ENCODE data around the gene SCAMP1. TPM values are rescaled to one million over a fixed set of nuclear protein-coding genes. Genes with fewer than 3 reads are reported as not detected.

The SCAMP1 gene
- total RNA-seq, 1 experiment from 2014 or later = 36.0 TPM

DNA sequence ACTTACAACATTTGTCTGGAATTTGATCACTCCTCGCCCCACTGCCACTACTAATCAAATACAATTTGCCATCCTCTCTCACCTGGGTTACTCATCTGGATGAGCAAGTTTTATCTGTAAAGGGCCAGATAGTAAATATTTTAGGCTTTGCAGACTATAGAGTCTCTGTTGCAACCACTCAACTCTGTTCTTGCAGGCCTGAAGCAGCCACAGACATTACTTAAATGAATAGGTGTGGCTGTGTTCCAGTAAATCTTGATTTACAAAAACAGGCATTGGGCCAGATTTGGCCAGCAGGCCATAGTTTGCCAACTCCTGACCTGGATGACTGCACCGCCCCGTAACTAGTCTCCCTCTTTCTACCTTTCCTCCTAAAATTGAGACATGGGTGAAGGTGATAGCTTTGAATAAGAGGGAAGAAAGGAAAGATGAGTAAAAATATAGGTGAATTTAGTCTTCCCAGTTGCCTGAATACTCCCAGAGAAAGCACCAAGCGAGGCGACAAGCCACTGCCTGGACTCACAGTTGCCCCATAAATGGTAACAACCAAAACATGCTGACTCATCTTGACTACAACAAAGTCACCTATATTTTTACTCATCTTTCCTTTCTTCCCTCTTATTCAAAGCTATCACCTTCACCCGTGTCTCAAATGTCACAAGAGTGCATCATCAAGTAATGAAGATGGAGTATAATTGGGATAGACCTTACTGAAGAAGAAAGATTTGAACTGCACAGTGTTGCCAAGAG is 32.5 kb upstream of the SCAMP1 start:
- H3K36me3 Mint-ChIP-seq (ENCODE audit: insufficient read depth in 1 of 3, low read depth in 3 of 3) = no peaks in the 10 kb centered on the region
- no peak overlapping the region for H3K18ac ChIP-seq (ENCODE audit: insufficient read length, low read depth, low read length)
- H2BK120ac ChIP-seq (ENCODE audit: low read depth, low read length, poor library complexity, severe bottlenecking) = no peak overlapping the region
- H3K23ac ChIP-seq (ENCODE audit: insufficient read length, low read depth, low read length) = no peak overlapping the region
- H3K9me3 ChIP-seq (ENCODE audit: control insufficient read depth, low read depth, low read length) = no peaks in the 10 kb centered on the region
- no peak overlapping the region for H3T11ph ChIP-seq (ENCODE audit: low read length)
- no peaks in the 10 kb centered on the region for H4K20me1 ChIP-seq (ENCODE audit: control insufficient read depth, insufficient read depth, insufficient read length)
- WGBS (ENCODE audit: extremely low coverage, insufficient read length, low lambda C conversion rate) = no CpG with 5 or more reads among the region's 6 CpGs
- no peaks in the 10 kb centered on the region for H3K79me2 ChIP-seq (ENCODE audit: insufficient read depth, low read length)
- H3K79me1 ChIP-seq (ENCODE audit: insufficient read depth, low read depth, low read length, poor library complexity, severe bottlenecking) = no peaks in the 10 kb centered on the region
- H2AFZ ChIP-seq (ENCODE audit: low read length) = no peak overlapping the region
- H2BK20ac ChIP-seq (ENCODE audit: low read depth, low read length, poor library complexity, severe bottlenecking) = no peak overlapping the region
- H4K8ac ChIP-seq (replicated peaks; ENCODE audit: insufficient read length, low read depth, low read length) = no peak overlapping the region
- no peak overlapping the region for H2BK12ac ChIP-seq (ENCODE audit: insufficient read length, low read depth, low read length)
- no peak overlapping the region for H3K56ac ChIP-seq (ENCODE audit: insufficient read length, low read depth, low read length)
- no peak overlapping the region for H3K4me2 ChIP-seq (ENCODE audit: insufficient read depth, insufficient read length, low read length)
- H3K4me3 Mint-ChIP-seq = no peak overlapping the region
- TF ChIP-seq CTCF (conservative IDR thresholded peaks at IDR 0.05) = no peak
- H3K4me1 Mint-ChIP-seq = peaks cover 23 to 27% of the 10 kb centered on the region in 2 experiments
- no peak for DNase-seq
- no peak overlapping the region for H3K27ac ChIP-seq (ENCODE audit: insufficient read length, low read depth, low read length)
- no peaks in the 10 kb centered on the region for H3K27me3 ChIP-seq (ENCODE audit: insufficient read depth, low read length)
- H2AK5ac ChIP-seq (ENCODE audit: insufficient read length, low read length) = no peak overlapping the region
- H3K9me3 Mint-ChIP-seq = no peaks in the 10 kb centered on the region
- H3K27me3 Mint-ChIP-seq (ENCODE audit: low read depth) = peaks cover 6% of the 10 kb centered on the region
- H3K23me2 ChIP-seq (ENCODE audit: insufficient read length, low read depth, low read length, poor library complexity, severe bottlenecking) = no peaks in the 10 kb centered on the region
- H3K9ac ChIP-seq (ENCODE audit: extremely low read depth, insufficient read length, low read length) = no peak overlapping the region
- no peak overlapping the region for H3K14ac ChIP-seq (ENCODE audit: insufficient read depth, low read length)
- no peaks in the 10 kb centered on the region; the same call in 1 of the 2 replicates for H3K4me1 ChIP-seq (ENCODE audit: insufficient read depth, low read length)
- H2BK15ac ChIP-seq (ENCODE audit: low read depth, low read length) = no peak overlapping the region
- H3K4ac ChIP-seq (ENCODE audit: low read depth, low read length) = no peak overlapping the region
- H2BK5ac ChIP-seq (ENCODE audit: insufficient read length, low read length) = no peak overlapping the region
- H3K27ac Mint-ChIP-seq = no peak overlapping the region
- no peak overlapping the region for H4K91ac ChIP-seq (ENCODE audit: insufficient read length, low read depth, low read length)
- no peak overlapping the region for H4K5ac ChIP-seq (ENCODE audit: insufficient read length, low read depth, low read length)
